CD4-positive, alpha-beta T cell treated with Interleukin-6 for 4 hours (primary cell): ENCODE results near the gene ZNF776.
"Not testable (repeated sequence)": the region's sequence is repeated elsewhere in the genome, so short reads cannot be mapped to it uniquely, and the experiment has no call there.

ENCODE experiments used
- DNase-seq: peaks from one replicate; pipeline ENCODE4 v3.0.0-alpha.2; 2020; ENCODE audit warnings: mixed read lengths

Gene ZNF776

GRCh38 chr19:57779220-57779845, 32.7 kb downstream of the ZNF776 start:
- no peak for DNase-seq

DNA sequence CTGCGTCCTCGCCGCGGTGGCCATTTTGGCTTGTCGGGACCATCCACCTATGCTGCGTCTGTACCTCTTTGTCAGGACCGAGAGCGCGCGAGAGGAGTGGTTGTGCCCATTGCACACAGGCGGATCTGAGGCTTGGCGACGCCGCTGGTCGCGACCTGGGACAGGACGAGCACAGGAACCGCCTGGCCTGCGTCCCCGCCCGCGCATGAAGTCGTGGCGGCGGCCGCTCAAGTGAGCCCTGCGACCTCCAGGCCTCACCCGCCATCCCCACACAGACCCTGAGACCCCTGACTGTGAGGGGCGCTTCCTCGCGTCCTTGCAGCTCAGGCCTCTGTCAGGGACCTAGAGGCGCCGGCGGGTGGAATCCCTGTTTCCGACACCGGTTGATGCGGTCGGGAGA, 39.7 kb downstream of the ZNF776 start:
- no peak for DNase-seq

DNA sequence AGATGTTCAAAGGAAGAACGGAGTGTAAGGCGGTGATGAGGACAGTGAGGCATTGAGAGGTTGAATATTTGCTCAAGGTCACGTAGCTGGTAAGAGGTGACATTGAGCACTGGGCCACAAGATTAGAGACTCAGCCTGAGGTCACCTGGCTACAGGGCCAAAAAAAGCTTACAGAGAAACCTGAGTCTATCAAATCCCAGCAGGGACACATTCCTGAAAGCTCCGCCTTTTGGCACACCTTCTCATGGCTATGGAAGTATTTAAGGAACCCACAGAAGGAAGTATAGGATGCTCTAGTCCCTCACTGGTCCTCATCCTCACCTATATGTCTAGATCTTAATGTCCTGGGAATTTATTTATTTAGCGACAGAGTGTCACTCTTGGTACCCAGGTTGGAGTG, 40.3 kb downstream of the ZNF776 start:
- DNase-seq = no peak

GRCh38 chr19:57788114-57788692, 41.6 kb downstream of the ZNF776 start:
- no peak for DNase-seq

DNA sequence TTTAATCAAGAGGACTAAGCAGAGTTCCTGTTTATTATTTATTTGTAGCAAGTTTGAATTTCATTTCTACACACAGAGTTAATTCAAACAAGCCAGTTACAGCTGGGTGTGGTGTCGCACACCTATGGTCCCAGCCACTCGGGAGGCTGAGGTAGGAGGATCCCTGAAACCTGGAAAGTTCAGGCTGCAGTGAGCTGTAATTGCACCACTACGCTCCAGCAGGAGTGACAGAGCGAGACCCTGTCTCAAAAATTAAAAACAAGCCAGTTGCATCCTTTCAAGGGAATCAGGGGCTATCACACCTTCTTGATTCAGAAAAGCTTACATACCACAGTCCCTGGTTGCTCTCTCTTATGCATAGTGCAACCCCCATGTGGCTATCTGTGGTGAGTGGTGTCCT, 42.7 kb downstream of the ZNF776 start:
- DNase-seq = no peak

GRCh38 chr19:57796580-57796979, 50.0 kb downstream of the ZNF776 start:
- DNase-seq = not testable (repeated sequence)

GRCh38 chr19:57800696-57801095, 54.1 kb downstream of the ZNF776 start:
- DNase-seq = no peak

- no peak for DNase-seq
Measured at GRCh38 chr19:57802269-57802668, 55.7 kb downstream of the ZNF776 start.

- no peak for DNase-seq
Measured at GRCh38 chr19:57803265-57803593, 56.6 kb downstream of the ZNF776 start.

DNA sequence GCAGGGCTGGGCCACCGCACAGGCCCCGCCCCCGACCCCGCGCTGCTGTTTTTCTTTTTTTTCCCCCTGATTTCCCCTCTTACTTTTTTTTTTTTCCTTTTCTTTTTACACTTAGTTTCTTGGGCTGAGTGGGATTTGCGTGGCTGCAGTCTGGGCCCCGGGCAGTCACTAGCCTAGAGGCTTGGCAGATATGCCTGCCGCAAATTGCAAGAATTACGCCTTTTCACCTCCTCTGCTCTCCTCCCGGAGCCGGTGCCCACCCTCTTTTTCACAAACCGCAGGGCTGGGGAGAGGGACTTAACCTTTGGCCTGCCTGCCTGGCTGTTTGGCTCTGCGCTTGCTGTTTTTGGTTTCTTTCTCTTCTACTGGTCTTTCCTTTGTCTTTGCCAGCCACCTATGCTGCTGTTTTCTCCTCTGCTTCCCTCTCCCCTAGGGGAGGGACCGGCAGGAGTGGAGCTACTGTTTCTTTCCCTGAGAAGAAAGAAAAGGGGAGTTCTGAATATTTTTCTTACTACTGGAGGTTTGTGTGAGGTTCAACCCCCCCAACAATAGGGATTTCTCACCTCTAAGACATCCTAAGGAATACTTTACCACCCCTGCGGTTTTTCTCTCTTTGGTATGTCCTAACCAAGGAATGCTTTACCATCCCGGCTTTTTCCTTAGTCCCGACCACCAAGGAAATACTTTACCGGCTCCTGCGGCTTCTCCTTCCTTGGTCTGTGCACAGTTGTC, 57.1 kb downstream of the ZNF776 start:
- peak; percentile 12 for DNase-seq

GRCh38 chr19:57807541-57807940, 60.9 kb downstream of the ZNF776 start:
- no peak for DNase-seq
